Measurements from ENCODE around the gene PARG. TPM values are rescaled to one million over a fixed set of nuclear protein-coding genes. Genes with fewer than 3 reads are reported as not detected.
A peak's percentile ranks its signal among the peaks of the same experiment; 100 is the strongest.
"Not testable (repeated sequence)": the region's sequence is repeated elsewhere in the genome, so short reads cannot be mapped to it uniquely, and the experiment has no call there.

PARG gene
- total RNA-seq, 1 experiment from 2014 or later, result 32.1 TPM

- H3K36me3 ChIP-seq (replicated peaks; ENCODE audit: control insufficient read depth, insufficient read depth, low read length), result no peaks in the 10 kb centered on the region; the same call in 1 of the 2 replicates
- no peak for DNase-seq
- no peak overlapping the region for H3K4me3 ChIP-seq (ENCODE audit: insufficient read depth, low read depth, low read length)
- H3K27me3 ChIP-seq (ENCODE audit: control insufficient read depth, insufficient read depth, low read length), result no peaks in the 10 kb centered on the region
Measured at GRCh38 chr10:49830016-49830415, 111.8 kb downstream of the PARG start.

DNA sequence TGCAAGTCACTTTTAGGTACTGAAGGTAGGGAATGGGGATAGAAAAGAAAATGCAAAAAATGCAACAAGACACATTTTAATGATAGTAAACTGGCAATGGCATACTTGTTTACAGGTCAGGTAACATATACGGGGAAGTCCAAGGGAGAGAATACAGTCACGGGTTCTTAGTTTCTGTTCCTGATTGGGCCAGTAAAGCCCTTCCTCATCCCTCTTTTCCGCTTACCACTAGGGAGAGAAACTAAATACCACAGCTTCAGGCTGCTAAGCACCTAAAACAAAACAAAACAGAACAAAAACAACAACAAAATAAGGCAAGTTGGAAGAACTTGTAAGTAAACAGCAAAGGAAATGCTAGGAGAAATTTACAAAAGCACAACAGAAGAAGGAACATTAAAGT is 114.5 kb downstream of the PARG start:
- DNase-seq, result no peak
- Histone ChIP-seq H3K36me3 (replicated peaks; ENCODE audit: control insufficient read depth, insufficient read depth, low read length) (no peaks in the 10 kb centered on the region; the same call in 1 of the 2 replicates), H3K27me3 (ENCODE audit: control insufficient read depth, insufficient read depth, low read length) (no peaks in the 10 kb centered on the region), H3K4me3 (ENCODE audit: insufficient read depth, low read depth, low read length) (no peak overlapping the region)

GRCh38 chr10:49819234-49819958 is 122.4 kb downstream of the PARG start:
- H3K4me3 ChIP-seq (ENCODE audit: insufficient read depth, low read depth, low read length), result no peak overlapping the region
- no peaks in the 10 kb centered on the region for H3K27me3 ChIP-seq (ENCODE audit: control insufficient read depth, insufficient read depth, low read length)
- no peak for DNase-seq
- peaks cover 5% of the 10 kb centered on the region for H3K36me3 ChIP-seq (replicated peaks; ENCODE audit: control insufficient read depth, insufficient read depth, low read length)

GRCh38 chr10:49817845-49818244 is 124.0 kb downstream of the PARG start:
- no peak for DNase-seq

GRCh38 chr10:49803988-49804387 is 137.8 kb downstream of the PARG start:
- no peak for DNase-seq
- H3K27me3 ChIP-seq (ENCODE audit: control insufficient read depth, insufficient read depth, low read length), result no peaks in the 10 kb centered on the region
- H3K36me3 ChIP-seq (replicated peaks; ENCODE audit: control insufficient read depth, insufficient read depth, low read length), result no peaks in the 10 kb centered on the region
- H3K4me3 ChIP-seq (ENCODE audit: insufficient read depth, low read depth, low read length), result no peak overlapping the region

More at GRCh38 chr10:49817845-49818244, 124.0 kb downstream of the PARG start:
- no peaks in the 10 kb centered on the region for H3K27me3 ChIP-seq (ENCODE audit: control insufficient read depth, insufficient read depth, low read length)
- H3K4me3 ChIP-seq (ENCODE audit: insufficient read depth, low read depth, low read length), result no peak overlapping the region
- peaks cover 5% of the 10 kb centered on the region for H3K36me3 ChIP-seq (replicated peaks; ENCODE audit: control insufficient read depth, insufficient read depth, low read length)

DNA sequence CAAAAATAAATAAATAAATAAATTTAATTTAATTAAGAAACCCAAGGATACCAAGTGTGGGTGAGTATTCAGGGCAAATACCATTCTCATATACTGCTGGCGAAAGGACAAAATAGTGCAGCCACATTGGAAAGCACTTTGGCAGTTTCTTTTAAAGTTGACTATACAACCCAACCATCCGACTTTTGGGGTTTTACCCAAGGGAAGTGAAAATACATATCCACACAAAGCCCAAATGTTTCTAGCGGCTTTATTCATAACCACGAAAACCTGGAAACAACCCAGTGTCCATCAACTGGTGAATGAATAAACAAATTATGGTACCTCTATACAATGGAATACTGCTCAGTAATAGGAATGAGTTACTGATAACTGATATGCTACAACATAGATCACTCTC is 143.6 kb downstream of the PARG start:
- no peak overlapping the region for H3K4me3 ChIP-seq (ENCODE audit: insufficient read depth, low read depth, low read length)
- H3K36me3 ChIP-seq (replicated peaks; ENCODE audit: control insufficient read depth, insufficient read depth, low read length), result no peaks in the 10 kb centered on the region
- no peaks in the 10 kb centered on the region for H3K27me3 ChIP-seq (ENCODE audit: control insufficient read depth, insufficient read depth, low read length)
- no peak for DNase-seq

- Histone ChIP-seq H3K27me3 (ENCODE audit: control insufficient read depth, insufficient read depth, low read length) (no peaks in the 10 kb centered on the region), H3K36me3 (replicated peaks; ENCODE audit: control insufficient read depth, insufficient read depth, low read length) (no peaks in the 10 kb centered on the region), H3K4me3 (ENCODE audit: insufficient read depth, low read depth, low read length) (no peak overlapping the region)
- no peak for DNase-seq
Measured at GRCh38 chr10:49791100-49791499, 150.7 kb downstream of the PARG start.

- Histone ChIP-seq H3K4me3 (ENCODE audit: insufficient read depth, low read depth, low read length) (no peak overlapping the region), H3K27me3 (ENCODE audit: control insufficient read depth, insufficient read depth, low read length) (no peaks in the 10 kb centered on the region; the same call in 1 of the 2 replicates), H3K36me3 (replicated peaks; ENCODE audit: control insufficient read depth, insufficient read depth, low read length) (no peaks in the 10 kb centered on the region)
- no peak for DNase-seq
Measured at GRCh38 chr10:49784681-49785080, 157.1 kb downstream of the PARG start.

DNA sequence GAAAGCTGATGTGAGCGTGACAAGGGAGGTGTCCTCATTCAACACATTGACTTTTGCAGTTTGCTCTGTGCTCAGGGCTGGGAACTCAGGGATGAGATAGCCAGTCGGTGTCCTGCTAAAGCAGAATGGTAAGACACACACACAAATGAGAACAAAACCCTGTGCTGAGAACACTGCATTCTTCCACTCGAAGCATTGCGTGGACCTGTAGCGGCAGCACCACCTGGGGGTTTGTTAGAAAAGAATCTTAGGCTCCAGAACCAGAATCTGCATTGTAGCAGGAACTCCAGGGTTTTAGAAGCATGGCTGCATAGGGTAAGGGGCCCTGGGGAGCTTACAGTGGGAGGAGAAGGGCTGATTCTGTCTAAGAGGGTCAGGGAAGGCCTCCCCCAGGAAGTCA is 158.2 kb downstream of the PARG start:
- DNase-seq, result peak; percentile 24
- Histone ChIP-seq H3K4me3 (ENCODE audit: insufficient read depth, low read depth, low read length) (no peak overlapping the region), H3K36me3 (replicated peaks; ENCODE audit: control insufficient read depth, insufficient read depth, low read length) (no peaks in the 10 kb centered on the region), H3K27me3 (ENCODE audit: control insufficient read depth, insufficient read depth, low read length) (no peaks in the 10 kb centered on the region; the same call in 1 of the 2 replicates)

DNA sequence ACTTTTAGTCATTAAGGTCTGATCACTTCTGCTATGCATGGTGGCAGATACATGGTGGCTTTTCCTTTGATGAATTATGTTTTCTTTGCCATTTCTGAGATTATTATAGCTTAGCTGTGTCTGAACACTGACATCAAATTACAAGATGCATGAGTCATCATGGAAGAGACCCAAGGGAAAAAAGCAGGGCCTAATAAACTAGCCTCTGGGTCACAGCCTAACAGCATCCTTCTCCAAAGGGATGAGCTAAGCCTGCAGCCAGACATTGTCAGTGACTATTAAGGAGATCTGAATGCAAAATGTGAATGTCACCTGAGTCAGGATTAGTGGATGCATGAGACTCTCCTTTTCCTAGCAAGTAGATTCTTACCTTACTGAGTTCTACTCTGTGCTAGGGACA is 160.6 kb downstream of the PARG start:
- H3K36me3 ChIP-seq (replicated peaks; ENCODE audit: control insufficient read depth, insufficient read depth, low read length), result no peaks in the 10 kb centered on the region
- DNase-seq, result no peak
- H3K27me3 ChIP-seq (ENCODE audit: control insufficient read depth, insufficient read depth, low read length), result no peaks in the 10 kb centered on the region; the same call in 1 of the 2 replicates
- no peak overlapping the region for H3K4me3 ChIP-seq (ENCODE audit: insufficient read depth, low read depth, low read length)

- no peak overlapping the region for H3K4me3 ChIP-seq (ENCODE audit: insufficient read depth, low read depth, low read length)
- H3K36me3 ChIP-seq (replicated peaks; ENCODE audit: control insufficient read depth, insufficient read depth, low read length), result no peaks in the 10 kb centered on the region
- DNase-seq, result no peak
- no peaks in the 10 kb centered on the region; the same call in 1 of the 2 replicates for H3K27me3 ChIP-seq (ENCODE audit: control insufficient read depth, insufficient read depth, low read length)
Measured at GRCh38 chr10:49778197-49778596, 163.6 kb downstream of the PARG start.

DNA sequence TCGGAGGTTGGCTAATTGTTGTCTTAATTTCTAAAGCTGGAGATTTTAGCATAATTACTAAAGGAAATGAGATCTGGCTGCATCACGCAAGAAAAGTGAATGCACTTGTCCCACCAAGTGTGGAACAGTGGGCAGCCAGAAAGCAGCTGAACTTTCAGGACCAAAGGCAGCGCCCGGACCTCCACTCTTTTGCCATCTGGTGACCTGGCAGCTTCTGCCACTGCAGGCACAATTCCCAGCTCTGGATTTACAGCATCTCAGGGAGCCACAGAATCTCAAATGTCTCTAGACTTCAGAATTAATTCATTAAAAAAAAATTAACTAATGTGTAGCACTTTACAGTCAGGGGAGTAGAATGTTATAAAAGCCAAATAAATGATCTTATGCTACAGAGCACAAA is 165.0 kb downstream of the PARG start:
- H3K36me3 ChIP-seq (replicated peaks; ENCODE audit: control insufficient read depth, insufficient read depth, low read length), result no peaks in the 10 kb centered on the region
- no peaks in the 10 kb centered on the region; the same call in 1 of the 2 replicates for H3K27me3 ChIP-seq (ENCODE audit: control insufficient read depth, insufficient read depth, low read length)

DNA sequence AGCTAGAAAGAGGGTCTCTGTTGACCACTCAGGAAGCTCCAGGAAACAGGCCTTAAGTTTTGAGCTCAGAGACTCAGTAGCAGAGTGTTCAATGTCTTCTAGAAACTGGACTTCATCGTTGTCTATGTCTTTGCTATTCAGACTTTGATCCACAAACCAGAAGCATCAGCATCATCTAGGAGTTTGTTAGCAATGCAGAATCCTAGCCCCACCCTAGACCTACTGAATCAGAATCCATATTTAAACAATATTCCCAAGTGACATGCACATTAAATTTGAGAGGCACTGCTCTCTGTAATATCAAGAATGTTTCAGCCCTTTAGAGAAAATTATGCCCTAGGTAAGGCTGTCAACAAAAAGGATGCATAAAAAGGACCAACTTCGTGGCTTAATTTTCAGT is 166.8 kb downstream of the PARG start:
- Histone ChIP-seq H3K36me3 (replicated peaks; ENCODE audit: control insufficient read depth, insufficient read depth, low read length) (no peaks in the 10 kb centered on the region), H3K27me3 (ENCODE audit: control insufficient read depth, insufficient read depth, low read length) (no peaks in the 10 kb centered on the region; the same call in 1 of the 2 replicates), H3K4me3 (ENCODE audit: insufficient read depth, low read depth, low read length) (no peak overlapping the region)
- no peak for DNase-seq

More for the DNA sequence above, 165.0 kb downstream of the PARG start:
- DNase-seq, result no peak
- no peak overlapping the region for H3K4me3 ChIP-seq (ENCODE audit: insufficient read depth, low read depth, low read length)

- H3K4me3 ChIP-seq (ENCODE audit: insufficient read depth, low read depth, low read length); DNase-seq; H3K36me3 ChIP-seq (replicated peaks; ENCODE audit: control insufficient read depth, insufficient read depth, low read length): not testable (repeated sequence)
- H3K27me3 ChIP-seq (ENCODE audit: control insufficient read depth, insufficient read depth, low read length), result peaks cover 15% of the 10 kb centered on the region
Measured at GRCh38 chr10:49772944-49773343, 168.9 kb downstream of the PARG start.

DNA sequence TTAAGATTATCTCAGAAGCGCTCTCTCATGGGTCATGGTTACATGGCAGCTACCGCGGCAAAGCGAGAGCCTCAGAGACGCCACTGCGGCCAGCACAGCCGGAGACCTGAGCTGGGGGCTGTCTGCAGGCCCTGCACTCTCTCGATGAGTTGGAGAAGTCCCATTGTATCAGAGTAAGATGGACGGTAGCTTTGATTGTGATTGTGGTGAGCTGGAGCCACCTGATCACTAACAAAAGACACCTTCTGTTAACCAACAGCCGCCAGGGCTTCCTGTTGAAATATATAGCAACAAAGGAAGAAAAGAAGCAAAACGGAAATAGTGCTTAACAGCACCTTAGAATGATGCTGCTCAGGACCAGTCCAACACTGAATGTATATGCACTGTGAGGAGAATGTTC is 170.8 kb downstream of the PARG start:
- not testable (repeated sequence) for H3K4me3 ChIP-seq (ENCODE audit: insufficient read depth, low read depth, low read length)

More for the DNA sequence above, 170.8 kb downstream of the PARG start:
- H3K36me3 ChIP-seq (replicated peaks; ENCODE audit: control insufficient read depth, insufficient read depth, low read length), result not testable (repeated sequence)
- peaks cover 17% of the 10 kb centered on the region for H3K27me3 ChIP-seq (ENCODE audit: control insufficient read depth, insufficient read depth, low read length)
- DNase-seq, result peak; percentile 45

All from H7 (cell line).